Omental fat pad (tissue), 4 donors: ENCODE results near the gene ADGRL3. TPM values are rescaled to one million over a fixed set of nuclear protein-coding genes. Genes with fewer than 3 reads are reported as not detected.

Source experiments
- ATAC-seq: fragments of 150-250 bp; one replicate; pipeline ENCODE4 v1.9.1; 2016; ENCODE audit warnings: mild to moderate bottlenecking, moderate library complexity; ENCODE audit not compliant: low FRiP score
- DNase-seq: peaks from one replicate; pipeline ENCODE4 v3.0.0-alpha.2; 2019; ENCODE audit warnings: low spot score
- total RNA-seq, 4 donors: library from RNA; depleted of rRNA; stranded (reverse); fragments of >200 nt; gene quantifications; one replicate each; pipeline ENCODE4 v1.1.0, GENCODE V29; 2016
- TF ChIP-seq, protein P1 (sequence below), 3 donors: fragments of 450-650 bp; IDR thresholded peaks; one replicate each; pipeline ENCODE4 v1.5.1; 2016 to 2017; ENCODE audit warnings: antibody characterized with exemption in 3 of 3, mild to moderate bottlenecking in 3 of 3, moderate library complexity in 2 of 3

The ADGRL3 gene
- total RNA-seq, 4 donors from 2014 or later, result 2.5 to 16.4 (median 4.6) TPM

DNA sequence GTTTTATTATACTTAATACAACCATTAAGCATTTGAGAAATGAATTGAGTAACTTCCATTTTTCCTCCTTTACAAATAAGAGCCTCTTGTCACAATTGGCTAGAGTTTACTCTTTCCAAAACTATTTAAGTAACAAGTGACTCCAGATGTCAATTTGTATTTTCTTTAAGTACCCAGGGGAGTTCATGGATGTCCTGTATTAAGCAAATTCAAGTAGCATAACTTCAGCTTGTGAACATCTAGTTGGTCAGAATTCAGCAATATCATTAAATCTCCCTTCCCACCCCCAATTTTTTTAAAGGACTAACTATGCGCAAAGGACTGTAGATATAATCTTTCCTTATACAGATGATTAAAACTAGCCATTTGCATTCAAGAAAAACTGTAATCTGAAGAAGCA is 1.4 kb upstream of the ADGRL3 start:
- DNase-seq (no peak), ATAC-seq (no peak)
- TF ChIP-seq, protein P1, sequence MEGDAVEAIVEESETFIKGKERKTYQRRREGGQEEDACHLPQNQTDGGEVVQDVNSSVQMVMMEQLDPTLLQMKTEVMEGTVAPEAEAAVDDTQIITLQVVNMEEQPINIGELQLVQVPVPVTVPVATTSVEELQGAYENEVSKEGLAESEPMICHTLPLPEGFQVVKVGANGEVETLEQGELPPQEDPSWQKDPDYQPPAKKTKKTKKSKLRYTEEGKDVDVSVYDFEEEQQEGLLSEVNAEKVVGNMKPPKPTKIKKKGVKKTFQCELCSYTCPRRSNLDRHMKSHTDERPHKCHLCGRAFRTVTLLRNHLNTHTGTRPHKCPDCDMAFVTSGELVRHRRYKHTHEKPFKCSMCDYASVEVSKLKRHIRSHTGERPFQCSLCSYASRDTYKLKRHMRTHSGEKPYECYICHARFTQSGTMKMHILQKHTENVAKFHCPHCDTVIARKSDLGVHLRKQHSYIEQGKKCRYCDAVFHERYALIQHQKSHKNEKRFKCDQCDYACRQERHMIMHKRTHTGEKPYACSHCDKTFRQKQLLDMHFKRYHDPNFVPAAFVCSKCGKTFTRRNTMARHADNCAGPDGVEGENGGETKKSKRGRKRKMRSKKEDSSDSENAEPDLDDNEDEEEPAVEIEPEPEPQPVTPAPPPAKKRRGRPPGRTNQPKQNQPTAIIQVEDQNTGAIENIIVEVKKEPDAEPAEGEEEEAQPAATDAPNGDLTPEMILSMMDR (IDR thresholded peaks at IDR 0.05), result no peak

- ATAC-seq, result no peak
- TF ChIP-seq, protein P1 (IDR thresholded peaks at IDR 0.05), result no peak
- no peak for DNase-seq
Observed at GRCh38 chr4:61199873-61200186, 296 bp upstream of the ADGRL3 start.

GRCh38 chr4:61200916-61201526 is 895 bp downstream of the ADGRL3 start:
- DNase-seq (no peak), ATAC-seq (peak; percentile 43)
- TF ChIP-seq, protein P1 (IDR thresholded peaks at IDR 0.05), result no peak

GRCh38 chr4:61201561-61201960 is 1.4 kb downstream of the ADGRL3 start:
- ATAC-seq (no peak), DNase-seq (no peak)

DNA sequence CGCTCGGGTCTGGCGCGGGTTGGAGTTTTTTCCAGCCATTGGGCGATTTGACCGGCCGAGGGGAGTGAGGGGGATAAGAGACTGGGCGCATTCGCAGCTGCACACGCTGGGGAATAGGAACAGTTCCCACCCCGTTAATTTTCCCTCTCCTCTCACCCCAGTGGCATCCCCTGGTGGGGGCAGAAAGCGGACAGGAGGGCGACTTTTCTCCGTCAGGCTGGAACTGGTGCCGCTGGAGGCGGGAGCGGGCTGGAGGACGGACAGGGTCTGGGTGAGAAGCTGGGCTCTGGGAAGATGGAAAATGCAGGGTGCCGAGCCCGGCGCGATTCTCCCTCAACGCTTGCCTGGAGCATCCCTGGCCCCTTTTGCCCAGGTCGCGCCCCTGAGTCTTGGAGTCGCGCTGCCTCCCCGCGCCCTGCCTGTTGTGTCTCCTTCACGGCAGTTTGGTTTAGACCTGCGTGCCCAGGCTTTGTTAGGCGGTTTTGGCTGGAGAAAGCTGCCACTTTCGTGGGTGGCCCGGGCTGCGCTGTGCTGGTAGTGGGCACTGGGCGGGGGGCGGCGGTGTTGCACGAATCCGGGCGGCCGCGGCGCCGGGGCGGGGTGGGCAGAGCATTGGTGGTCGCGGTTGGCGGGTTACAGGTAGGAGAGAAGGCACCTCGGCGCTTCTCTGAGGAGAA is 2.0 kb downstream of the ADGRL3 start:
- TF ChIP-seq, protein P1 (IDR thresholded peaks at IDR 0.05), result no peak
- ATAC-seq, result no peak

More at GRCh38 chr4:61201561-61201960, 1.4 kb downstream of the ADGRL3 start:
- TF ChIP-seq, protein P1 (IDR thresholded peaks at IDR 0.05), result no peak

DNA sequence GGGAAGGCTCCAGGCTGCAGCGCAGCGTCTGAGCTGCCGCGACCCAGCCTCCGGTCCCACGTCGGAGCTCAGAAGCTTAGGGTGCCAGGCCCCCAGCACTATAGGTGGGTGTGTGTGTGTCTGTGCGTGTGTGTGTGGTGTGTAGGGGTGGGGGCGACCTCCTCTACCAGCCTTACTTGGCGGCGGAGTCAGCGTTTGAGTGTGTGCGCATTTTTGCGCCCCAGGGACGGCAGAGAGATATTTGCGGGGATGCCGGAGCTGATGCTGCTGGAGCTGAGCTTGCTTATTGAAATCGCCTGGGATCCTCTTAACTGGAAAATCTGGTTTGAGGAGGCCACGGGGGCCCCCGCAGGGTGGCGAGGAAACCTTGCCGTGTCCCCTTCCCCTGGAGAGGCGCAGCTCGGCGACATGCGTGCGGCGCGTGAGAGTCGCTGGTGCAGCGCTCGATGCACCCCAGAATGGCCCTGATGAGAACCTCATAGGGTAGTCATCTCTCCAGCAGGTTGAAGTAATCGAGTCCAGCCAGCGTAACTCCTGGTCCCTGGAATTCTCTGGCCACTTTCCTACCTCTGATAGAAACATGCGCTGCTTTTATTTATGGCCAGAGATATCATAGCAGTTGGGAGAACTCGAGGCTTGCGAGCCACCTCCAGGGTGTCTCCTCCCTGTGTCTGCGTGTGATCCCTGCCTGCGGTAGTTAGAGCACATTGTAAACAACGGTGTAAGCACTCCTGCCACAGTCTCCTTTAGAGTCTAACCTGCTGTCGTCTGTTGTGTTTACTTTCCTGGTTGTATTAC is 2.7 kb downstream of the ADGRL3 start:
- TF ChIP-seq, protein P1 (IDR thresholded peaks at IDR 0.05), result no peak
- DNase-seq (no peak), ATAC-seq (no peak)

More for the DNA sequence above, 2.0 kb downstream of the ADGRL3 start:
- no peak for DNase-seq
